H9 (cell line): ENCODE data around the gene ZFYVE27. TPM values are rescaled to one million over a fixed set of nuclear protein-coding genes. Genes with fewer than 3 reads are reported as not detected.

Experiments used
- DNase-seq: peaks from one replicate; pipeline ENCODE4 v3.0.0-alpha.2; 2017
- H2AFZ ChIP-seq: one replicate; pipeline ENCODE4 v1.6.1; 2013; ENCODE audit warnings: mild to moderate bottlenecking, low read length, control low read depth, moderate library complexity
- H2AK5ac ChIP-seq: 2 replicates; pipeline ENCODE4 v1.6.1; 2013; ENCODE audit warnings: low read length, control low read depth, mixed read lengths; ENCODE audit not compliant: insufficient read length
- H2BK120ac ChIP-seq: one replicate; pipeline ENCODE4 v1.6.1; 2013; ENCODE audit warnings: low read depth, mild to moderate bottlenecking, low read length, control low read depth, inconsistent platforms; ENCODE audit not compliant: poor library complexity, severe bottlenecking
- H2BK12ac ChIP-seq: 2 replicates; pipeline ENCODE4 v1.6.1; 2013; ENCODE audit warnings: low read length, control low read depth, mixed read lengths, low read depth; ENCODE audit not compliant: insufficient read length
- H2BK15ac ChIP-seq: 2 replicates; pipeline ENCODE4 v1.6.1; 2013; ENCODE audit warnings: low read depth, low read length, control low read depth
- H2BK20ac ChIP-seq: one replicate; pipeline ENCODE4 v1.6.1; 2013; ENCODE audit warnings: low read depth, mild to moderate bottlenecking, low read length, control low read depth, inconsistent platforms; ENCODE audit not compliant: poor library complexity, severe bottlenecking
- H2BK5ac ChIP-seq: 2 replicates; pipeline ENCODE4 v1.6.1; 2013; ENCODE audit warnings: low read length, control low read depth, mixed read lengths; ENCODE audit not compliant: insufficient read length
- H3K14ac ChIP-seq: 2 replicates; pipeline ENCODE4 v1.6.1; 2013; ENCODE audit warnings: low read length, control low read depth; ENCODE audit not compliant: insufficient read depth
- H3K18ac ChIP-seq: 2 replicates; pipeline ENCODE4 v1.6.1; 2013; ENCODE audit warnings: low read depth, mild to moderate bottlenecking, mixed read lengths, low read length, control low read depth; ENCODE audit not compliant: insufficient read length
- H3K23ac ChIP-seq: 2 replicates; pipeline ENCODE4 v1.6.1; 2013; ENCODE audit warnings: low read length, control low read depth, mixed read lengths, low read depth; ENCODE audit not compliant: insufficient read length
- H3K23me2 ChIP-seq: 2 replicates; pipeline ENCODE4 v1.6.1; 2013; ENCODE audit warnings: low read depth, mild to moderate bottlenecking, mixed read lengths, low read length, control low read depth; ENCODE audit not compliant: insufficient read length, poor library complexity, severe bottlenecking
- H3K27ac ChIP-seq: 2 replicates; pipeline ENCODE4 v1.5.1; 2013; ENCODE audit warnings: low read length, control low read depth, mixed read lengths, low read depth; ENCODE audit not compliant: insufficient read length
- H3K27me3 ChIP-seq: 2 replicates; pipeline ENCODE4 v1.6.1; 2013; ENCODE audit warnings: low read length, control low read depth, inconsistent platforms; ENCODE audit not compliant: insufficient read depth
- H3K4ac ChIP-seq: 2 replicates; pipeline ENCODE4 v1.6.1; 2013; ENCODE audit warnings: low read depth, mild to moderate bottlenecking, control low read depth, inconsistent platforms, low read length, moderate library complexity
- H3K4me1 ChIP-seq: 2 replicates; pipeline ENCODE4 v1.6.1; 2013; ENCODE audit warnings: low read length, control low read depth, inconsistent platforms; ENCODE audit not compliant: insufficient read depth
- H3K4me2 ChIP-seq: 2 replicates; pipeline ENCODE4 v1.6.1; 2013; ENCODE audit warnings: low read length, control low read depth, mixed read lengths; ENCODE audit not compliant: insufficient read length, insufficient read depth
- H3K56ac ChIP-seq: 2 replicates; pipeline ENCODE4 v1.6.1; 2013; ENCODE audit warnings: low read depth, mild to moderate bottlenecking, mixed read lengths, low read length, control low read depth; ENCODE audit not compliant: insufficient read length
- H3K79me1 ChIP-seq: 2 replicates; pipeline ENCODE4 v1.6.1; 2013; ENCODE audit warnings: low read depth, mild to moderate bottlenecking, moderate library complexity, low read length, control low read depth, inconsistent platforms; ENCODE audit not compliant: insufficient read depth, poor library complexity, severe bottlenecking
- H3K79me2 ChIP-seq: 2 replicates; pipeline ENCODE4 v1.6.1; 2013; ENCODE audit warnings: low read length, control low read depth, inconsistent platforms; ENCODE audit not compliant: insufficient read depth
- H3K9ac ChIP-seq: 2 replicates; pipeline ENCODE4 v1.6.1; 2013; ENCODE audit warnings: low read length, control low read depth, mixed read lengths; ENCODE audit not compliant: insufficient read length; ENCODE audit errors: extremely low read depth
- H3K9me3 ChIP-seq: one replicate; pipeline ENCODE4 v1.6.1; 2013; ENCODE audit warnings: low read depth, low read length, inconsistent platforms; ENCODE audit not compliant: control insufficient read depth
- H3T11ph ChIP-seq: one replicate; pipeline ENCODE4 v1.6.1; 2013; ENCODE audit warnings: mild to moderate bottlenecking, low read length, control low read depth, inconsistent platforms
- H4K20me1 ChIP-seq: one replicate; pipeline ENCODE4 v1.6.1; 2013; ENCODE audit not compliant: control insufficient read depth, insufficient read length, insufficient read depth
- H4K5ac ChIP-seq: 2 replicates; pipeline ENCODE4 v1.6.1; 2013; ENCODE audit warnings: low read depth, mild to moderate bottlenecking, mixed read lengths, low read length, control low read depth; ENCODE audit not compliant: insufficient read length
- H4K8ac ChIP-seq: replicated peaks from 2 replicates; pipeline ENCODE4 v1.6.1; 2013; ENCODE audit warnings: low read length, control low read depth, mixed read lengths, low read depth; ENCODE audit not compliant: insufficient read length
- H4K91ac ChIP-seq: 2 replicates; pipeline ENCODE4 v1.6.1; 2013; ENCODE audit warnings: low read depth, mild to moderate bottlenecking, moderate library complexity, mixed read lengths, low read length, control low read depth; ENCODE audit not compliant: insufficient read length
- H3K27ac Mint-ChIP-seq, 3 experiments: 2 replicates in 2 of 3; 3 replicates in 1 of 3; pipeline ENCODE4 v1.8.0; 2020 to 2021; ENCODE audit warnings: mixed read lengths in 3 of 3, mild to moderate bottlenecking in 1 of 3, moderate library complexity in 1 of 3
- H3K27me3 Mint-ChIP-seq: 2 replicates; pipeline ENCODE4 v1.8.0; 2021; ENCODE audit warnings: low read depth, mild to moderate bottlenecking, moderate library complexity, mixed read lengths
- H3K36me3 Mint-ChIP-seq, 3 experiments: 2 replicates in 2 of 3; 3 replicates in 1 of 3; pipeline ENCODE4 v1.8.0; 2020 to 2021; ENCODE audit warnings: low read depth in 3 of 3, mixed read lengths in 3 of 3; ENCODE audit not compliant: insufficient read depth in 1 of 3
- H3K4me1 Mint-ChIP-seq, 2 experiments: 2 replicates each; pipeline ENCODE4 v1.8.0; 2020; ENCODE audit warnings: mixed read lengths in 2 of 2
- H3K4me3 Mint-ChIP-seq, 2 experiments: 2 replicates in 1 of 2; 3 replicates in 1 of 2; pipeline ENCODE4 v1.8.0; 2020 to 2021; ENCODE audit warnings: mild to moderate bottlenecking in 2 of 2, mixed read lengths in 2 of 2, moderate library complexity in 1 of 2
- H3K9me3 Mint-ChIP-seq, 2 experiments: 2 replicates in 1 of 2; 3 replicates in 1 of 2; pipeline ENCODE4 v1.8.0; 2020; ENCODE audit warnings: mild to moderate bottlenecking in 2 of 2, mixed read lengths in 2 of 2, moderate library complexity in 1 of 2
- WGBS: extraction: QIAGEN DNeasy Blood & Tissue Kit; methylation state at CpG from one replicate; pipeline ENCODE4 v1.1.7; 2013; ENCODE audit warnings: missing lambda C conversion rate, low lambda C conversion rate, mixed read lengths; ENCODE audit not compliant: insufficient read length; ENCODE audit errors: extremely low coverage; 5-methylcytosine and 5-hydroxymethylcytosine counted together
- total RNA-seq: library from RNA; stranded (reverse); gene quantifications from 2 replicates; pipeline ENCODE4 v1.2.1, GENCODE V29; 2021
- TF ChIP-seq, protein P1 (sequence below): fragments of 200-600 bp; sonication (generic); conservative IDR thresholded peaks from 3 replicates; pipeline ENCODE4 v1.8.0; 2021; ENCODE audit warnings: antibody characterized with exemption, mild to moderate bottlenecking

ZFYVE27 gene
- total RNA-seq, 1 experiment from 2014 or later, result 33.2 TPM

DNA sequence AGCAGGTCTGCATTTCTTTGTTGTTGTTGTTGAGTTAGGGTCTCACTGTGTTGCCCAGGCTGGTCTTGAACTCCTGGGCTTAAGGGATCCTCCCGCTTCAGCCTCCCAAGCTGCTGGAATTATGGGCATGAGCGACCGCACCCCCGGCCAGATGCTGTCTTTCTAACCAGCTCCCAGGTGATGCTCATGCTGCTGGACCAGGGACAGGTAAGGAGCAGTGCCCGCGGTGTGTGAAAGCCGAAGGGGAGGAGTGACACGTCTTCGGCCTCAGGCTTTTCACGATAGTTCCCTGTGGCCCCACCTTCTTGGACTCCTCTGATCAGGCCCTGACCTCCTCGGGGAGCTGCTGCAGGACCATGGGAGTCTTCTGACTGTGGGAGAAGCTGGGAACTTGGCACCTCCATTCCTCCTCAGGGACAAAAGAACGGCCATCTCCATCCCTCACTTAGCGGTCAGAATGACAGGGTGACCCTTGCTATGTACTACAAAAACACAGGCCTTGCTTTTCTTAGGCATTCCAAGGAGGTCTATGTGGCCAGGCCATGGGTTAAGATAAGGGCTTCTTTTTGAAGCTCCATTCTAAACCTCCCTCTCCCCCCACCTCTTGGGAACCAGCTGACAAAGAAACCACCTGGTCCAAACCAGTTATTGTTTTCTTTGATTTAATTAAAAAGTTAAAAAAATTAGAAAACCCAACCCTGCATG, 29.3 kb downstream of the ZFYVE27 start:
- no CpG with 5 or more reads among the region's 13 CpGs for WGBS
- H3K27ac Mint-ChIP-seq, result no peak overlapping the region
- Histone ChIP-seq H4K5ac (no peak overlapping the region), H3K18ac (no peak overlapping the region), H3K79me1 (no peaks in the 10 kb centered on the region), H3K27me3 (peaks cover 10% of the 10 kb centered on the region; the same call in 1 of the 2 replicates), H3K4ac (no peak overlapping the region), H3K4me1 (no peaks in the 10 kb centered on the region), H4K20me1 (peaks cover 2% of the 10 kb centered on the region), H4K8ac (no peak overlapping the region), H2BK12ac (no peak overlapping the region), H2BK120ac (no peak overlapping the region), H3K56ac (no peak overlapping the region), H3K23ac (no peak overlapping the region), H4K91ac (no peak overlapping the region), H3K27ac (no peak overlapping the region), H2BK20ac (no peak overlapping the region), H3K9me3 (no peaks in the 10 kb centered on the region), H2BK15ac (no peak overlapping the region), H3K4me2 (no peak overlapping the region), H3K79me2 (no peaks in the 10 kb centered on the region), H3K14ac (no peak overlapping the region), H2AK5ac (no peak overlapping the region), H3T11ph (no peak overlapping the region), H2AFZ (no peak overlapping the region), H3K9ac (no peak overlapping the region), H2BK5ac (no peak overlapping the region), H3K23me2 (peaks cover 6% of the 10 kb centered on the region)
- H3K4me1 Mint-ChIP-seq, result peaks cover 27 to 42% of the 10 kb centered on the region in 2 experiments
- no peaks in the 10 kb centered on the region for H3K9me3 Mint-ChIP-seq
- TF ChIP-seq, protein P1, sequence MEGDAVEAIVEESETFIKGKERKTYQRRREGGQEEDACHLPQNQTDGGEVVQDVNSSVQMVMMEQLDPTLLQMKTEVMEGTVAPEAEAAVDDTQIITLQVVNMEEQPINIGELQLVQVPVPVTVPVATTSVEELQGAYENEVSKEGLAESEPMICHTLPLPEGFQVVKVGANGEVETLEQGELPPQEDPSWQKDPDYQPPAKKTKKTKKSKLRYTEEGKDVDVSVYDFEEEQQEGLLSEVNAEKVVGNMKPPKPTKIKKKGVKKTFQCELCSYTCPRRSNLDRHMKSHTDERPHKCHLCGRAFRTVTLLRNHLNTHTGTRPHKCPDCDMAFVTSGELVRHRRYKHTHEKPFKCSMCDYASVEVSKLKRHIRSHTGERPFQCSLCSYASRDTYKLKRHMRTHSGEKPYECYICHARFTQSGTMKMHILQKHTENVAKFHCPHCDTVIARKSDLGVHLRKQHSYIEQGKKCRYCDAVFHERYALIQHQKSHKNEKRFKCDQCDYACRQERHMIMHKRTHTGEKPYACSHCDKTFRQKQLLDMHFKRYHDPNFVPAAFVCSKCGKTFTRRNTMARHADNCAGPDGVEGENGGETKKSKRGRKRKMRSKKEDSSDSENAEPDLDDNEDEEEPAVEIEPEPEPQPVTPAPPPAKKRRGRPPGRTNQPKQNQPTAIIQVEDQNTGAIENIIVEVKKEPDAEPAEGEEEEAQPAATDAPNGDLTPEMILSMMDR, result no peak
- H3K36me3 Mint-ChIP-seq, result peaks cover 5 to 9% (median 6%) of the 10 kb centered on the region in 3 experiments
- peaks cover 37% of the 10 kb centered on the region for H3K27me3 Mint-ChIP-seq
- H3K4me3 Mint-ChIP-seq, result no peak overlapping the region
- DNase-seq, result no peak
